ENCODE results near the gene PRKCB. TPM values are rescaled to one million over a fixed set of nuclear protein-coding genes. Genes with fewer than 3 reads are reported as not detected.
"Not testable (repeated sequence)": the region's sequence is repeated elsewhere in the genome, so short reads cannot be mapped to it uniquely, and the experiment has no call there.

Gene PRKCB
- total RNA-seq, 4 donors from 2014 or later: 0.29 to 9.5 (median 2.9) TPM

DNA sequence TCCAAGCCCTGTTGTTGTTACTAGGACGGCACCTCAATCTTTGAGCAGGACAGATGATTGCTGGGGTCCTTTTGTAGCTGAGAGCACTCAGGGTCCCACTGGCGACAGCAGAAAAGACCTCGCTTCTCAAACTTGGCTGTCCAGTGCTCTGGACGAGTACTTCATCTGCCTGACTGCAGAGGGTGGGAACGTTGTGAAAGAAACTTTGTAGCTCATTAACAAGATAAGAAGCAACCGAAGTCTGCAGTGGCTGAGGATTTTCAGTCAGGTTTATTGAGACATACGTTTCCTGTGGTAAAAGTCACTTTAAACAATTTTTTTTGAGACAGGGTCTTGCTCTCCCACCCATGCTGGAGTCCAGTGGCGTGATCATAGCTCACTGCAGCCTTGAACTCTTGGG lies 191.7 kb downstream of the PRKCB start:
- Histone ChIP-seq H3K27me3 (no peaks in the 10 kb centered on the region), H3K9me3 (no peaks in the 10 kb centered on the region), H3K4me3 (no peak overlapping the region), H3K36me3 (no peaks in the 10 kb centered on the region), H3K27ac (no peak overlapping the region), H3K4me1 (no peaks in the 10 kb centered on the region)
- intact Hi-C loops (cut with DNase I; ENCODE audit: low total_unique reads): no loop called here
- TF ChIP-seq, protein P1, sequence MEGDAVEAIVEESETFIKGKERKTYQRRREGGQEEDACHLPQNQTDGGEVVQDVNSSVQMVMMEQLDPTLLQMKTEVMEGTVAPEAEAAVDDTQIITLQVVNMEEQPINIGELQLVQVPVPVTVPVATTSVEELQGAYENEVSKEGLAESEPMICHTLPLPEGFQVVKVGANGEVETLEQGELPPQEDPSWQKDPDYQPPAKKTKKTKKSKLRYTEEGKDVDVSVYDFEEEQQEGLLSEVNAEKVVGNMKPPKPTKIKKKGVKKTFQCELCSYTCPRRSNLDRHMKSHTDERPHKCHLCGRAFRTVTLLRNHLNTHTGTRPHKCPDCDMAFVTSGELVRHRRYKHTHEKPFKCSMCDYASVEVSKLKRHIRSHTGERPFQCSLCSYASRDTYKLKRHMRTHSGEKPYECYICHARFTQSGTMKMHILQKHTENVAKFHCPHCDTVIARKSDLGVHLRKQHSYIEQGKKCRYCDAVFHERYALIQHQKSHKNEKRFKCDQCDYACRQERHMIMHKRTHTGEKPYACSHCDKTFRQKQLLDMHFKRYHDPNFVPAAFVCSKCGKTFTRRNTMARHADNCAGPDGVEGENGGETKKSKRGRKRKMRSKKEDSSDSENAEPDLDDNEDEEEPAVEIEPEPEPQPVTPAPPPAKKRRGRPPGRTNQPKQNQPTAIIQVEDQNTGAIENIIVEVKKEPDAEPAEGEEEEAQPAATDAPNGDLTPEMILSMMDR (IDR thresholded peaks at IDR 0.05): no peak
- no peak for DNase-seq

DNA sequence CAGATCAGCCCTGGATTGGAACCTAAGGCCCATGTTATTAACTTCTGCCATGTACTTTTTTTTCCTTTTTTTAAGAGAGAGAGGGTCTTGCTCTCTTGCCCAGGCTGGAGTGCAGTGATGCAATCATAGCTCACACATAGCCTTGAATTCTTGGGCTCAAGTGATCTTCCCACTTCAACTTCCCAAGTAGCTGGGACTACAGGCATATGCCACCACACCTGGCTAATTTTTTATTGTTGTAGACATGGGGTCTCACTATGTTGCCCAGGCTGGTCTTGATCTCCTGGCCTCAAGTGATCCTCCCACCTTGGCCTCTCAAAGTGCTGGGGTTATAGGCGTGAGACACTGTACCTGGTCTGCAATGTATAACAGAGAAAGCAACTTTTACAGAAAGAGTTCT lies 194.1 kb downstream of the PRKCB start:
- H3K4me1 ChIP-seq; intact Hi-C loops (cut with DNase I; ENCODE audit: low total_unique reads); H3K27me3 ChIP-seq: not testable (repeated sequence)

DNA sequence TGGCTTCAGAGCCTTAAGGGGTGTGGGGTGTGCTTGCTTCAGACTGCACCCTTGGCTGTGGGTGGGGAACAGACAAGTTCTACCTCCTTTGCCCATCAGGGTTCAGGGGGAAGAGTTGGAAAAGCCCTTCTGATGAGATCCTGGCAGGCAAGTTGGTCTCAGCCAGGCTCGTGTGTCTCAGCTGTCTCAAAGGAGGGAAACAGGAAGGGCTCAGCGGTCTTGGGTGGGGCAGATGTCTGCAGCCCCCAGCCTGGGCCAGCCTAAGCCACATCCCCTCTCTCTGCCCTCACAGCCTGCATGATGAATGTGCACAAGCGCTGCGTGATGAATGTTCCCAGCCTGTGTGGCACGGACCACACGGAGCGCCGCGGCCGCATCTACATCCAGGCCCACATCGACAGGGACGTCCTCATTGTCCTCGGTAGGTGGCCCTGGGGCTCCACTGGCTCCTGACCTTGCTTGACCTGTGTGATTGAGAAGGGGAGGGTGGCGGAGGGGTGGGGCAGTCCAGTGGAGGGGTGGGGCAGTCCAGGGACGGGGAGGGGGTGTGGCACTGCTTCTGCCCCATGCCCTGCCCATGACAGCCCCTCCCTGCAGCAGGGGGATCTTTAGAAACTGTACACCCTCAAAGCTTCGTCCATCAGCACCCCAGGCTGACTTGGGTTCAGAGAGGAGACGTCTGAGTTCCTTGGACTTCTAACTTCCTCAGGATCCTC lies 199.5 kb downstream of the PRKCB start:
- TF ChIP-seq, protein P1 (IDR thresholded peaks at IDR 0.05): no peak
- TF ChIP-seq POLR2A (IDR thresholded peaks at IDR 0.05): no peak
- Histone ChIP-seq H3K9me3 (no peaks in the 10 kb centered on the region), H3K27me3 (no peaks in the 10 kb centered on the region), H3K4me3 (no peak overlapping the region), H3K36me3 (no peaks in the 10 kb centered on the region), H3K4me1 (no peaks in the 10 kb centered on the region), H3K27ac (no peak overlapping the region)
- DNase-seq: no peak
- intact Hi-C loops (cut with DNase I; ENCODE audit: low total_unique reads): no loop called here

More for the DNA sequence above, 194.1 kb downstream of the PRKCB start:
- not testable (repeated sequence) for H3K36me3 ChIP-seq, H3K9me3 ChIP-seq, DNase-seq, H3K27ac ChIP-seq, H3K4me3 ChIP-seq

DNA sequence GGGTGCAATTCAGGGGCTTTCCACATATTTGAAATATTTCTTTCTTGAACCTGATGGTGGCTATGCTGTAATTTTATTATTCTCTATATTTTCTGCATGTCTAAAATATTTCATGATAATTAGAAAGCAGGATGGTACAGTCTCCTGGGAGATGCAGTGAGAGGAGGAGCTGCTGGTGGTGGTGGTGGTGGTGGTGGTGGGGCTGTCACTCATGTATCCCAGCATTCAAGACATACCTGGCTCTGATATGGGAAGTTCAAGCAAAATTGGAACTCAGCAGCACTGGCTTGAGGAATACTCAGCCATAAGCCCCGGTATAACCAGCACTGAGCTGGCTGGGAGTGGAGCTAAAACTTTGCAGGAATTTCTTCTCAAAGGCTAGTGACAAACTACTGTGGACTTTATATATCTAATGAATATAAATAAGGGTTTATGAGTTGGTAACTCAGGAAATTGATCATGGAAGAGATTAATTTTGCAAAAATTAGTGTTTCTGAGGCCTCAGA lies 200.3 kb downstream of the PRKCB start:
- intact Hi-C loops (cut with DNase I; ENCODE audit: low total_unique reads): no loop called here
- H3K27me3 ChIP-seq: no peaks in the 10 kb centered on the region
- H3K9me3 ChIP-seq: no peaks in the 10 kb centered on the region
- no peaks in the 10 kb centered on the region for H3K36me3 ChIP-seq
- TF ChIP-seq, protein P1 (IDR thresholded peaks at IDR 0.05): no peak
- TF ChIP-seq POLR2A (IDR thresholded peaks at IDR 0.05): no peak
- H3K4me3 ChIP-seq: no peak overlapping the region
- no peaks in the 10 kb centered on the region for H3K4me1 ChIP-seq
- no peak overlapping the region for H3K27ac ChIP-seq
- no peak for DNase-seq

DNA sequence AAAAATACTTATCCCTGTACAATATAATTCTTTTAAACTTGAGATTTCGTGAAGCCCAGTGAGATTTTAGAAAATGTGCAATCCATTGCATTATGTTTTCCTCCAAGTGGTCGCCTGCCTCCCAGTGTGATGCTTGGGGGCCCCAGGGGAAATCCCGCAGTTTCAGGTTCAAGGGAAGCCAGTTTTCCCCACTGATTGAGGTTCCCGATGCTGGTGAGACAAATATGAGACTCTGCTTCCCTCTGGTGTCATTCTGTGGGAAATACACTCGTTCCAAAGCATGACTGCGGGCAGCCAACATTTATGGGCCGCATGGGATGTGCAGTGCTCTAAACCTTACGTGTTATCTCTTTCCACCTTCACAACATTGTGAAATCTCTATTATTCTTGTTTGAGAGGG lies 200.8 kb downstream of the PRKCB start:
- intact Hi-C loops (cut with DNase I; ENCODE audit: low total_unique reads): no loop called here

More for the DNA sequence above, 200.8 kb downstream of the PRKCB start:
- H3K27ac ChIP-seq: no peak overlapping the region
- no peaks in the 10 kb centered on the region for H3K36me3 ChIP-seq
- no peaks in the 10 kb centered on the region for H3K9me3 ChIP-seq
- peak in 1 of 2 donors; percentile 15 for DNase-seq
- no peak overlapping the region for H3K4me3 ChIP-seq
- H3K27me3 ChIP-seq: no peaks in the 10 kb centered on the region
- H3K4me1 ChIP-seq: no peaks in the 10 kb centered on the region
- TF ChIP-seq, protein P1 (IDR thresholded peaks at IDR 0.05): peak; percentile 30 to 66 (median 54)
- no peak for TF ChIP-seq POLR2A (IDR thresholded peaks at IDR 0.05)
